ENCODE measurements around the gene SLC23A1. TPM values are rescaled to one million over a fixed set of nuclear protein-coding genes. Genes with fewer than 3 reads are reported as not detected.

The SLC23A1 gene
- total and polyA plus RNA-seq, 2 of the 13 experiments (the other 11 are each of a cell fraction or from before 2014, with no cell fraction given), result 6.0 to 6.6 TPM

GRCh38 chr5:139388198-139388821 is 5.2 kb upstream of the SLC23A1 start (continued):
- TF ChIP-seq, protein P1, sequence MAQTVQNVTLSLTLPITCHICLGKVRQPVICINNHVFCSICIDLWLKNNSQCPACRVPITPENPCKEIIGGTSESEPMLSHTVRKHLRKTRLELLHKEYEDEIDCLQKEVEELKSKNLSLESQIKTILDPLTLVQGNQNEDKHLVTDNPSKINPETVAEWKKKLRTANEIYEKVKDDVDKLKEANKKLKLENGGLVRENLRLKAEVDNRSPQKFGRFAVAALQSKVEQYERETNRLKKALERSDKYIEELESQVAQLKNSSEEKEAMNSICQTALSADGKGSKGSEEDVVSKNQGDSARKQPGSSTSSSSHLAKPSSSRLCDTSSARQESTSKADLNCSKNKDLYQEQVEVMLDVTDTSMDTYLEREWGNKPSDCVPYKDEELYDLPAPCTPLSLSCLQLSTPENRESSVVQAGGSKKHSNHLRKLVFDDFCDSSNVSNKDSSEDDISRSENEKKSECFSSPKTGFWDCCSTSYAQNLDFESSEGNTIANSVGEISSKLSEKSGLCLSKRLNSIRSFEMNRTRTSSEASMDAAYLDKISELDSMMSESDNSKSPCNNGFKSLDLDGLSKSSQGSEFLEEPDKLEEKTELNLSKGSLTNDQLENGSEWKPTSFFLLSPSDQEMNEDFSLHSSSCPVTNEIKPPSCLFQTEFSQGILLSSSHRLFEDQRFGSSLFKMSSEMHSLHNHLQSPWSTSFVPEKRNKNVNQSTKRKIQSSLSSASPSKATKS (CRISPR knock-in tag; IDR thresholded peaks at IDR 0.05), result no peak
- TF ChIP-seq MYC (CRISPR knock-in tag; IDR thresholded peaks at IDR 0.05; ENCODE audit: borderline replicate concordance) (0 out of 2 replicates have a peak, but pooled peaks have one; percentile 26), NFKBIZ (CRISPR knock-in tag; IDR thresholded peaks at IDR 0.05) (0 out of 2 replicates have a peak, but pooled peaks have one; percentile 35), EP300 (IDR thresholded peaks at IDR 0.05; ENCODE audit: low read depth in 2 of 2, low read length in 2 of 2) (peak in 1 of 2 experiments; percentile 24; a peak in 1 of 4 replicates), EP300 (CRISPR knock-in tag; IDR thresholded peaks at IDR 0.05; ENCODE audit: borderline replicate concordance) (no peak), KDM6A (CRISPR knock-in tag; IDR thresholded peaks at IDR 0.05; ENCODE audit: low read depth) (no peak), IRF2 (CRISPR knock-in tag; IDR thresholded peaks at IDR 0.05) (peak; percentile 48; the same call in 1 of the 2 replicates), GABPB1 (CRISPR knock-in tag; IDR thresholded peaks at IDR 0.05) (peak; percentile 42), ZNF280D (CRISPR knock-in tag; IDR thresholded peaks at IDR 0.05) (no peak), U2AF1 (optimal IDR thresholded peaks at IDR 0.05; ENCODE audit: low read depth, low read length) (no peak), SP4 (CRISPR knock-in tag; IDR thresholded peaks at IDR 0.05) (0 out of 2 replicates have a peak, but pooled peaks have one; percentile 53)
- TF ChIP-seq, protein P2, sequence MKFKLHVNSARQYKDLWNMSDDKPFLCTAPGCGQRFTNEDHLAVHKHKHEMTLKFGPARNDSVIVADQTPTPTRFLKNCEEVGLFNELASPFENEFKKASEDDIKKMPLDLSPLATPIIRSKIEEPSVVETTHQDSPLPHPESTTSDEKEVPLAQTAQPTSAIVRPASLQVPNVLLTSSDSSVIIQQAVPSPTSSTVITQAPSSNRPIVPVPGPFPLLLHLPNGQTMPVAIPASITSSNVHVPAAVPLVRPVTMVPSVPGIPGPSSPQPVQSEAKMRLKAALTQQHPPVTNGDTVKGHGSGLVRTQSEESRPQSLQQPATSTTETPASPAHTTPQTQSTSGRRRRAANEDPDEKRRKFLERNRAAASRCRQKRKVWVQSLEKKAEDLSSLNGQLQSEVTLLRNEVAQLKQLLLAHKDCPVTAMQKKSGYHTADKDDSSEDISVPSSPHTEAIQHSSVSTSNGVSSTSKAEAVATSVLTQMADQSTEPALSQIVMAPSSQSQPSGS (CRISPR knock-in tag; IDR thresholded peaks at IDR 0.05), result peak; percentile 40; the same call in 1 of the 2 replicates
- TF ChIP-seq, protein P3, sequence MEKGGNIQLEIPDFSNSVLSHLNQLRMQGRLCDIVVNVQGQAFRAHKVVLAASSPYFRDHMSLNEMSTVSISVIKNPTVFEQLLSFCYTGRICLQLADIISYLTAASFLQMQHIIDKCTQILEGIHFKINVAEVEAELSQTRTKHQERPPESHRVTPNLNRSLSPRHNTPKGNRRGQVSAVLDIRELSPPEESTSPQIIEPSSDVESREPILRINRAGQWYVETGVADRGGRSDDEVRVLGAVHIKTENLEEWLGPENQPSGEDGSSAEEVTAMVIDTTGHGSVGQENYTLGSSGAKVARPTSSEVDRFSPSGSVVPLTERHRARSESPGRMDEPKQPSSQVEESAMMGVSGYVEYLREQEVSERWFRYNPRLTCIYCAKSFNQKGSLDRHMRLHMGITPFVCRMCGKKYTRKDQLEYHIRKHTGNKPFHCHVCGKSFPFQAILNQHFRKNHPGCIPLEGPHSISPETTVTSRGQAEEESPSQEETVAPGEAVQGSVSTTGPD (CRISPR knock-in tag; IDR thresholded peaks at IDR 0.05), result peak; percentile 96
- TF ChIP-seq, protein P4, sequence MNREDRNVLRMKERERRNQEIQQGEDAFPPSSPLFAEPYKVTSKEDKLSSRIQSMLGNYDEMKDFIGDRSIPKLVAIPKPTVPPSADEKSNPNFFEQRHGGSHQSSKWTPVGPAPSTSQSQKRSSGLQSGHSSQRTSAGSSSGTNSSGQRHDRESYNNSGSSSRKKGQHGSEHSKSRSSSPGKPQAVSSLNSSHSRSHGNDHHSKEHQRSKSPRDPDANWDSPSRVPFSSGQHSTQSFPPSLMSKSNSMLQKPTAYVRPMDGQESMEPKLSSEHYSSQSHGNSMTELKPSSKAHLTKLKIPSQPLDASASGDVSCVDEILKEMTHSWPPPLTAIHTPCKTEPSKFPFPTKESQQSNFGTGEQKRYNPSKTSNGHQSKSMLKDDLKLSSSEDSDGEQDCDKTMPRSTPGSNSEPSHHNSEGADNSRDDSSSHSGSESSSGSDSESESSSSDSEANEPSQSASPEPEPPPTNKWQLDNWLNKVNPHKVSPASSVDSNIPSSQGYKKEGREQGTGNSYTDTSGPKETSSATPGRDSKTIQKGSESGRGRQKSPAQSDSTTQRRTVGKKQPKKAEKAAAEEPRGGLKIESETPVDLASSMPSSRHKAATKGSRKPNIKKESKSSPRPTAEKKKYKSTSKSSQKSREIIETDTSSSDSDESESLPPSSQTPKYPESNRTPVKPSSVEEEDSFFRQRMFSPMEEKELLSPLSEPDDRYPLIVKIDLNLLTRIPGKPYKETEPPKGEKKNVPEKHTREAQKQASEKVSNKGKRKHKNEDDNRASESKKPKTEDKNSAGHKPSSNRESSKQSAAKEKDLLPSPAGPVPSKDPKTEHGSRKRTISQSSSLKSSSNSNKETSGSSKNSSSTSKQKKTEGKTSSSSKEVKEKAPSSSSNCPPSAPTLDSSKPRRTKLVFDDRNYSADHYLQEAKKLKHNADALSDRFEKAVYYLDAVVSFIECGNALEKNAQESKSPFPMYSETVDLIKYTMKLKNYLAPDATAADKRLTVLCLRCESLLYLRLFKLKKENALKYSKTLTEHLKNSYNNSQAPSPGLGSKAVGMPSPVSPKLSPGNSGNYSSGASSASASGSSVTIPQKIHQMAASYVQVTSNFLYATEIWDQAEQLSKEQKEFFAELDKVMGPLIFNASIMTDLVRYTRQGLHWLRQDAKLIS (CRISPR knock-in tag; IDR thresholded peaks at IDR 0.05), result no peak

Measured in HepG2 (cell line).